Endometrium (tissue), 2 donors: ENCODE results near the gene UBXN7.
"Not testable (repeated sequence)": the region's sequence is repeated elsewhere in the genome, so short reads cannot be mapped to it uniquely, and the experiment has no call there.

Source experiments
- FAIRE-seq: peaks from 2 replicates; lab custom pipeline; 2012; peaks lifted over from hg19 to GRCh38; lab: Jason Lieb, UNC
- donor health status: control.
- donor health status: control.

The UBXN7 gene

GRCh38 chr3:196315821-196316220 lies 116.4 kb downstream of the UBXN7 start:
- FAIRE-seq: no peak

GRCh38 chr3:196314597-196314996 lies 117.6 kb downstream of the UBXN7 start:
- no peak for FAIRE-seq

- FAIRE-seq: not testable (repeated sequence)
Measured at GRCh38 chr3:196314086-196314485, 118.1 kb downstream of the UBXN7 start.

- not testable (repeated sequence) for FAIRE-seq
Measured at GRCh38 chr3:196302960-196303359, 129.3 kb downstream of the UBXN7 start.

- FAIRE-seq: not testable (repeated sequence)
Measured at GRCh38 chr3:196302551-196302950, 129.7 kb downstream of the UBXN7 start.

- FAIRE-seq: no peak
Measured at GRCh38 chr3:196298521-196298920, 133.7 kb downstream of the UBXN7 start.
